Stimulated activated naive CD8-positive, alpha-beta T cell treated with anti-CD3 and anti-CD28 coated beads, Interleukin-15, Interleukin-2, amounts not matched to agents 100 U/mL and 50 U/mL, for 24 hours (primary cell): ENCODE data around the gene FSTL3.
"Not testable (repeated sequence)": the region's sequence is repeated elsewhere in the genome, so short reads cannot be mapped to it uniquely, and the experiment has no call there.

Source experiments
- ATAC-seq: fragments of 150-1000 bp; cut with Tn5 transposase; one replicate; pipeline ENCODE4 v1.10.0; 2021
- DNase-seq: peaks from one replicate; pipeline ENCODE4 v3.0.0; 2021

Gene FSTL3

GRCh38 chr19:661427-662196 lies 14.6 kb upstream of the FSTL3 start:
- peak; percentile 48 for ATAC-seq
- DNase-seq, result peak; percentile 74

DNA sequence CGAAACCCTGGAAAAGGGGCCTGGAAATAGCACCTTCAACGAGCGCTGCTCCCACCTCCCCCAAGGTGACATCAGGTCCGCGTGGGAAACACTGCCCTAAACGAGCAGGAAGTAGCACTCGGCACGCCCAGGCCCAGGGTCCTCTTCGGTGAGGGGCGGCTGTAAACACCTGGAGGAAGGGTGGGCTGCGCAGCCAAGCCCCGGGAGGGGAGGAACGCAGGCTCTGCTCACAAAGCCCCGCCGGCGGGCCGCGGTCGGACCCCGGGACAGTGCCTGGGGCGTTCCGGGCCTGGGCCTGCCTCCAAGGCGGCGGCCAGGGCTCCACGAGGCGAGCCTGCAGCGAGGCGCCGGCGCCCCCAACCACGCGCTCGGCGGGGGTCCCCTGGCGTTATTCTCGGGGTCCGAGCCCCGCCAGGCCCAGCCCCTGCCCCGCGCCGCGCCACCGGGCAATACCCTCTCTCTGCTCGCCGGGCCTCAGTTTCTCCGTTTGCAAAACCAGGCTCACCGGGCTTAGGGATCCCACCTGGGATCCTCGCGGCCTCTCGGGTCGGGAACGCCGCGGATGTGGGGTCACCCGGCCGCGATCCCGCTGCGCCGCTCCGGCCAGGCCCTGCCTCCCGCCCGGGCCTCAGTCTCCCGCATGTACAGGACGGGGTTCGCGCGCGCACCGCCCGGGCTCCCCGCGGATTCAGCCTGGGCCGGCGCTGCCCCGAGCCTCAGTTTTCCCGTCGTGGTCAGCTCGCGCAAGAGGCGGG lies 13.8 kb upstream of the FSTL3 start:
- peak; percentile 78 for DNase-seq
- peak; percentile 16 for ATAC-seq

DNA sequence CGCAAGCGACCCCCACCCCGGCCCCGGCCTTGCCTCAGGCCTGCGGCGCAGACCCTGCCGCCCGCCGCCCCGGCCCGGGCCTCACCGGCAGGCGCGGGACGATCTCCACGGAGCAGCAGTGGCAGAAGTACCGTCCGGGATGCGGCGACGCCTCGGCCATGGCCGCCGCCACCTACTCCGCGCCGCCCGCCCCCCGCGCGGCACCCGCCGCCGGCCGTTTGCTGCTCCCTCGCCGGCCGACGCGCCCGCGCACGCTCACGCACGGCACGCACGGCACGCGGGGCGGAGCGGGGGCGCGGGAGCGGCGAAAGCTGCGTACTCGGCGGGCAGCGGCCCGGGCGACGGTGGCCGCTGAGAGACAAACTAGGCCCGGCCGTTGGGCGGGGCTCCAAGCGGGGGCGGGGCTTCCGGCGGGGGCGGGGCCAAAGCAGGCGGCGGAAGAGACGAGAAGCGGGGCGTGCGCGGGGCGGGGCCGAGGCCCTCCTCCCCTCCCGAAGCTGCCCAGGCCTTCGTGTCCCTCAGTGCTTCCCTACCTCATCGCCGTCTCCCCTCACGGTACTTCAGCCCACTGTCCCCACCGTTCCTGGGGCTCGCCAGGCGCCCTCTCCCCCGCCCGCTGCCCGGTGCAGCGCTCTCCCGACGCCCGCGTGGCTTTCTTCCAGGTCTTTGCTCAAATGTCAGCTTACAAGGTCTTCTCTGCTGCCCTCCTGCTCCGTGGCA lies 13.1 kb upstream of the FSTL3 start, which contains the start of gene RNF126:
Gene RNF126, minus strand, starts transcription at position 253 of the 720 bp plus-strand sequence. Its CDS starts 93 bp downstream, at position 160.
- ATAC-seq (peak; percentile 50), DNase-seq (peak; percentile 95)

- no peak for ATAC-seq
- no peak for DNase-seq
These were observed 12.5 kb upstream of the FSTL3 start for GRCh38 chr19:663682-664117.

- ATAC-seq (no peak), DNase-seq (peak; percentile 87)
These were observed 11.2 kb upstream of the FSTL3 start for GRCh38 chr19:664913-665443.

DNA sequence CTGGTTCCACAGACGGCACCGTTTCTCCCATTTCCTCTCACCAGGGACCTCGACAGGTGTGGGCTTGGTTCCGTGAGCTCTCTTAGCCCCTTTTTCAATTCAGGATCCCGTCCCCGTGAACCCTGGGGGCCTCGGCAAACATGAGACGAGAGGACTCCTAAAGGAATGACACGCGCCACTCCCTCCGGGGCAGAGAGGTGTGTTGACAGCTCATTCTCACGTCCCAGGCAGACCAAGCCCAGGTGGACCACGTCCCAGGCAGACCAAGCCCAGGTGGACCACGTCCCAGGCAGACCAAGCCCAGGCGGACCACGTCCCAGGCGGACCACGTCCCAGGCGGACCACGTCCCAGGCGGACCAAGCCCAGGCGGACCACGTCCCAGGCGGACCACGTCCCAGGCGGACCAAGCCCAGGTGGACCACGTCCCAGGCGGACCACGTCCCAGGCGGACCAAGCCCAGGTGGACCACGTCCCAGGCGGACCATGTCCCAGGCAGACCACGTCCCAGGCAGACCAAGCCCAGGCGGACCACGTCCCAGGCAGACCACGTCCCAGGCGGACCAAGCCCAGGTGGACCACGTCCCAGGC lies 9.1 kb upstream of the FSTL3 start:
- ATAC-seq, DNase-seq: not testable (repeated sequence)

DNA sequence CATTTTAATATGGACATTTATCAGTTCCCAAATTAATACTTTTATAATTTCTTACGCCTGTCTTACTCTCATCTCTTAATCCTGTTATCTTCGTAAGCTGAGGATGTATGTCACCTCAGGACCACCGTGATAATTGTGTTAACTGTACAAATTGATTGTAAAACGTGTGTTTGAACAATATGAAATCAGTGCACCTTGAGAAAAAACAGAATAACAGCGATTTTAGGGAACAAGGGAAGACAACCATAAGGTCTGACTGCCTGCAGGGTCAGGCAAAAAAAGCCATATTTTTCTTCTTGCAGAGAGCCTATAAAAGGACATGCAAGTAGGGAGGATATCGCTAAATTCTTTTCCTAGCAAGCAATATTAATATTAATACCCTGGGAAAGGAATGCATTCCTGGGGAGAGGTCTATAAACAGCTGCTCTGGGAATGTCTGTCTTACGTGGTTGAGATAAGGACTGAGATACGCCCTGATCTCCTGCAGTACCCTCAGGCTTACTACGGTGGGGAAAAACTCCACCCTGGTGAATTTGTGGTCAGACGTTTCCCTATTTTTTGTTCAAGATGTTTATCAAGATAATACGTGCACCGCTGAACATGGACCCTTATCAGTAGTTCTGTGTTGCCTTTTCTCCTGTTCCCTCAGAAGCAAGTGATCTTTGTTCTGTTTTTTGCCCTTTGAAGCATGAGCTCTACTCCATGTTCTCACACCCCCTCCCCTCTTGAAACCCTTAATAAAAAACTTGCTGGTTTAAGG lies 7.3 kb upstream of the FSTL3 start:
- DNase-seq, ATAC-seq: not testable (repeated sequence)

- ATAC-seq, result peak; percentile 31
- no peak for DNase-seq
These were observed 5.5 kb upstream of the FSTL3 start for GRCh38 chr19:670609-671075.

GRCh38 chr19:674282-675151 lies 1.7 kb upstream of the FSTL3 start:
- no peak for DNase-seq
- ATAC-seq, result no peak

GRCh38 chr19:676007-676338 lies 219 bp upstream of the FSTL3 start:
- DNase-seq (no peak), ATAC-seq (no peak)

DNA sequence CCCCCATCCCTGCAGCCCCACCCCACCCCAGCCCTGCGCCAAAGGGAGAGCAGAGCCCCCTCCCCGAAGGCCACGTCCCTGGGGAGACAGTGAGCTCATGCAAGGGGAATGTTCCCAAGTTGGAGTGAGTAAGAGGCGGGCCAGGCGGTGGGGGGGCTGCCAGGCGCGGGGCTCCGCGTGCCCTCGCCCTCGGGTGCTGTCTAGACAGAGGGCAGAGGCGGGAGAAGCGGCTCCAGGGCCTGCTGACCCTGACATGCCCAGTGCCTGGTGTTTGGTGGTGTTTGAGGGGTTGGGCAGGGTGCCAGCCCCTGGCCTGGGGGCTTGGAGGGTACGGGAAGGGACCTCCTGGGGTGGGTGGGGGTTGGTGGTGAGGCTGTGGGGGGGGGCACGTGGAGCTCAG lies 1.0 kb downstream of the FSTL3 start:
- ATAC-seq, result no peak
- no peak for DNase-seq

- ATAC-seq, result no peak
- no peak for DNase-seq
These were observed 1.6 kb downstream of the FSTL3 start for GRCh38 chr19:677601-678436.

DNA sequence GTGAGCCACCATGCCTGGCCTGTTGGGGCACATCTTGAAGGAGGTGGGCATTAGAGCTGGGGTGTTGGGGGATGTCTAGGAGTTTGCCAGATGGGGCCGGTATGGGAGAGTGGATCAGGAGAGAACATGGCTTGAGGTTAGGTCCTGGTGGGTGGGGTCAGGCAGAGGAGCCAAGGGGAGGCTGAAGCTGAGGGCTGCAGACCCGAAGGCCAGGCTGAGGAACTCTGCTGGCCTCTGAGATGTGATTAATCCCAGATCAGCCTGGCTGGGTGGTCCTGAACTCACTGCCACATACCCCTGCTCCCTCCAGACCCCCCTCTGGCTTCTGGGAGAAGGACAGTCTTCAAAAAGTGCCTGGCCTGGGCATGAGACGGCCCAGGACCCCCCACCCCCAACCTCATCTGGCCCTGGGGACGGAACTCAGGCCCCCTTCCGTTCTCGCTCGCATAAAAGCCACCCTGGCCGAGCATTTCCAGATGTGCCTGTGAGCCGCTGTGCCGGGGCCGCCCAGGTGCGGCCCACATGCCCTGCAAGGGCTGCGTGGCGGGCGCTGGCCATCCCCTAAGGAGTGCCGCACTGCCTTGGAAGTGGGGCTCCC lies 2.7 kb downstream of the FSTL3 start:
- no peak for DNase-seq
- no peak for ATAC-seq

GRCh38 chr19:679418-680286 lies 3.5 kb downstream of the FSTL3 start:
- DNase-seq, result peak; percentile 60
- peak; percentile 0 for ATAC-seq

DNA sequence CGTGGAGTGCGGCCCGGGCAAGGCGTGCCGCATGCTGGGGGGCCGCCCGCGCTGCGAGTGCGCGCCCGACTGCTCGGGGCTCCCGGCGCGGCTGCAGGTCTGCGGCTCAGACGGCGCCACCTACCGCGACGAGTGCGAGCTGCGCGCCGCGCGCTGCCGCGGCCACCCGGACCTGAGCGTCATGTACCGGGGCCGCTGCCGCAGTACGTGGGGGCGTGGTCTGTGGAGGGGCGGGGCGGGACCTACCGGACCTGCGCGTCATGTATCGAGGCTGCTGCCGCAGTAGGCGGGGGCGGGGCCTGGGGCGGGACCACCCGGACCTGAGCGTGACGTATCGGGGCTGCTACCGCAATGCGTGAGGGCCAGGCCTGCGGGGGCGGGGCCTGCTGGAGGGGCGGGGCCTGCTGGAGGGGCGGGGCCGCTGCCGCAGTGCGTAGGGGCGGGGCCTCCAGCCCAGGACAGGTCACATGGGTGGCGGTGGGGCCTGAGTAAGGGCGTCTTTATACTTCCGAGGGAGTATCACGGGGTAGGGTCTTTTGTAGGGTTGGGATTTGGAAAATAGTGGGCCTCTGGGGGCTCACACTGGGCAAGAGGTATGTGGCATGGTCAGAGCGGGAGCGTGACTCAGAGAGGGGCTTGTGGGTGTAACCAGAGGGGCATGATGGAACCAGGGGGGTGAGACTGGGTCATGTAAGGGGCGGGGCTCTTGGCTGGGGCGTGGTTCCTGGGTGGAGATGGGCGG lies 4.3 kb downstream of the FSTL3 start:
- DNase-seq (peak; percentile 100), ATAC-seq (peak; percentile 84)

- ATAC-seq (no peak), DNase-seq (peak; percentile 96)
These were observed 5.1 kb downstream of the FSTL3 start for GRCh38 chr19:681029-682019.
